Vagina (tissue), 2 donors: ENCODE data around the gene CAPN3.

ENCODE experiments used
- POLR2A ChIP-seq, 2 donors: fragments of 450-650 bp; IDR thresholded peaks; one replicate each; pipeline ENCODE4 v1.6.1; 2017; ENCODE audit warnings: antibody characterized with exemption in 2 of 2, mild to moderate bottlenecking in 2 of 2, moderate library complexity in 2 of 2
- POLR2AphosphoS5 ChIP-seq, 2 donors: sonication (generic); formaldehyde crosslinking; IDR thresholded peaks; one replicate each; pipeline ENCODE4 v1.9.0; 2017; ENCODE audit warnings: antibody characterized with exemption in 2 of 2, mild to moderate bottlenecking in 2 of 2, low read depth in 1 of 2; ENCODE audit not compliant: insufficient read depth in 1 of 2
- TF ChIP-seq, protein P1 (sequence below), 3 experiments: fragments of 450-650 bp in 2 of 3; fragments of 200-600 bp in 1 of 3; sonication (generic) in 1 of 3; IDR thresholded peaks; one replicate each; pipeline ENCODE4 v1.5.1; 2017 to 2019; ENCODE audit warnings: antibody characterized with exemption in 3 of 3, mild to moderate bottlenecking in 2 of 3, moderate library complexity in 2 of 3

DNA sequence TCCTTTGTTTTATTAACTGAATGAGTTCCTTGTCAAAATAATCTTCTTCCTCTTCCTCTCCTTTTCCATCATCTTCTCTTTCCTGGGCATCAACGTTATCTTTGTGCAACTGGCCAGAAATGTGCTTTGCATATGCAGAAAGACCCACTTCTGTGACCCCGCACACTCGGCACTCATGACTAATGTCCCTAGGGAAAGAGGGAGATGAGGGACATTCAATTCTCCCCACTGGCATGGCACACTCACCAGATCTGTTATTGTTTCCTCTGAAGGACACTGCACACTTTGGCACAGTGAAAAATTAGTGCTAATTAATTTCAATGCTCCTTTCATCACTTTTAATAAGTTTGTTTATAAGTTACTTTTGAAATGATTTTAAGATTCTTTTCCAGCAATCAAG is 97.7 kb downstream of the CAPN3 start:
- TF ChIP-seq, protein P1, sequence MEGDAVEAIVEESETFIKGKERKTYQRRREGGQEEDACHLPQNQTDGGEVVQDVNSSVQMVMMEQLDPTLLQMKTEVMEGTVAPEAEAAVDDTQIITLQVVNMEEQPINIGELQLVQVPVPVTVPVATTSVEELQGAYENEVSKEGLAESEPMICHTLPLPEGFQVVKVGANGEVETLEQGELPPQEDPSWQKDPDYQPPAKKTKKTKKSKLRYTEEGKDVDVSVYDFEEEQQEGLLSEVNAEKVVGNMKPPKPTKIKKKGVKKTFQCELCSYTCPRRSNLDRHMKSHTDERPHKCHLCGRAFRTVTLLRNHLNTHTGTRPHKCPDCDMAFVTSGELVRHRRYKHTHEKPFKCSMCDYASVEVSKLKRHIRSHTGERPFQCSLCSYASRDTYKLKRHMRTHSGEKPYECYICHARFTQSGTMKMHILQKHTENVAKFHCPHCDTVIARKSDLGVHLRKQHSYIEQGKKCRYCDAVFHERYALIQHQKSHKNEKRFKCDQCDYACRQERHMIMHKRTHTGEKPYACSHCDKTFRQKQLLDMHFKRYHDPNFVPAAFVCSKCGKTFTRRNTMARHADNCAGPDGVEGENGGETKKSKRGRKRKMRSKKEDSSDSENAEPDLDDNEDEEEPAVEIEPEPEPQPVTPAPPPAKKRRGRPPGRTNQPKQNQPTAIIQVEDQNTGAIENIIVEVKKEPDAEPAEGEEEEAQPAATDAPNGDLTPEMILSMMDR (IDR thresholded peaks at IDR 0.05): no peak
- no peak for TF ChIP-seq POLR2A (IDR thresholded peaks at IDR 0.05)
- no peak for TF ChIP-seq POLR2AphosphoS5 (IDR thresholded peaks at IDR 0.05; ENCODE audit: insufficient read depth in 1 of 2, low read depth in 1 of 2)
